CD4-positive, alpha-beta T cell treated with Interleukin-10 for 1 hour (primary cell): ENCODE measurements around the gene SKP2.

Experiments
- DNase-seq: peaks from one replicate; pipeline ENCODE4 v3.0.0-alpha.2; 2020

The SKP2 gene

GRCh38 chr5:36202521-36202961 lies 50.6 kb downstream of the SKP2 start:
- no peak for DNase-seq

DNA sequence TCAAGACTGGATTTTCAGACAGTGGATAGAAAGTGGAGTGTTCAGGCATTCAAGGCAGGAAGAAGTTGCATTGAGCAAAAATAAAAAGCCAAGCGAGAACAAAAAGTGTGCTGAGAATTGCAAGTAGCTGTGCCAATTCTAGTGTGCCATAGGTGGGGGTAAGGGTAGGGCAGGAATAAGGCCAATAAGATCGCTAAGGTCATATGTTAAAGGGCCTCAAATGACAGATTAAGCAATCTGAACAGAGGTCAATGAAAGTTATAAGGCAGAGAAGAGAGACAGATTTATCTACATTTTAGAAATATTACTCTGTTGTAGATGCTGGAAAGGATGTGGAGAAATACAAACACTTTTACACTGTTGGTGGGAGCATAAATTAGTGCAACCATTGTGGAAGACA lies 53.4 kb downstream of the SKP2 start:
- DNase-seq, result no peak

DNA sequence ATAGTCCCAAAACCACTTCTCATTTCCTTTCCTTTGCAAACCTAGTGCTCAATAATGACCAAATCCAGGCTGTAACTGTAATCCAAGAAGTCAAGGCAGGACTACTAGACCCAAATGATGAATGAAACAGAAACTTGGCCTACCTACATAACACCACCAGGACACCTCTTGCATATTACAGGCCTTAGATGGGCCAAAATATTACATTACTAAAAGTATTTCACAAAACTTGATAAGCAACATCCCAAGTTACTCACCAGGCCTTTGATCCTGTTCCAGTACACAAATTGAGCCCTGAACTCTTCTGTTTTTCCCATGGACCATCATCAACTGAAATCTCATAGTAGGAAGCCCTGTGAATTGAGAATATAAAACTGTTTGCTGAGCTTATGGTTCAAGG lies 55.0 kb downstream of the SKP2 start:
- no peak for DNase-seq

- no peak for DNase-seq
Measured at GRCh38 chr5:36208786-36209185, 56.9 kb downstream of the SKP2 start.

GRCh38 chr5:36209664-36210063 lies 57.8 kb downstream of the SKP2 start:
- DNase-seq, result no peak

DNA sequence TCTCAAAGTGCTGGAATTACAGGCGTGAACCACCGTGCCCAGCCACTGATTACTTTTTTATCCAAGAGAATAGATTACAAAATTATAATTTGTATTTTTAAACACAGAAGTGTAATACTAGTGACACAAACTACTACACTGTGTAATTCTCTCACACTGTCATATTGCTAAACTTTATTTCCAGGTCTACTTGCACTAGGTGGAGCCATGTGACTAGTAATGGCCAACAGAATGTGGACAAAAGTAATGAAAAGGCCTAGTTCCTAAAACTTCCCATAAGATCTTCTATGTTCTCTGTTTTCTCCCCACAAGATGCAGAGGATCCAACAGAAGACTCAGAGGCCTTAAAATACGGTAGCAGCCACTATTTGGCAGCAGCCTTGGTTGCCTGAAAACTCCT lies 62.5 kb downstream of the SKP2 start:
- DNase-seq, result no peak

- DNase-seq, result no peak
Measured at GRCh38 chr5:36215910-36216309, 64.0 kb downstream of the SKP2 start.

GRCh38 chr5:36217567-36217966 lies 65.7 kb downstream of the SKP2 start:
- DNase-seq, result no peak

GRCh38 chr5:36217988-36218387 lies 66.1 kb downstream of the SKP2 start:
- DNase-seq, result no peak

DNA sequence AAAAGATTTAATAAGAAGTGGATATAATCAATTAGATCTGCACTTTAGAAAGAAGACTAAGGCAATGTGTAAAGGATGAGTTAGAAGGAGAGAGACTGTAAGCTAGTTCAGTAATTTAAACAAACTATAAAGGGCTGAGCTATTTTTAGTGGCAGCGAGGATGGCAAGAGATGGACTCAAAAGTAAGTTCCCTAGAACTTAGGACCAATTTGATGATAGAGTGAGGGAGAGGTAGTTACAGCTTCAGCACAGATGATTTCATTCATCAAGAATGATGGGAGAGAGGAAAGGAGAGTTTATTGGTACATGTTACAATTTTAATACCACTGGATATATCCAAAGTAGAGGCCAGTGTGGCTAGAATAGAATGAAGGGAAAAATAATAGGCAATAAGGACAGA lies 70.7 kb downstream of the SKP2 start:
- DNase-seq, result no peak

- DNase-seq, result no peak
Measured at GRCh38 chr5:36227046-36227445, 75.1 kb downstream of the SKP2 start.

- no peak for DNase-seq
Measured at GRCh38 chr5:36228505-36228904, 76.6 kb downstream of the SKP2 start.

DNA sequence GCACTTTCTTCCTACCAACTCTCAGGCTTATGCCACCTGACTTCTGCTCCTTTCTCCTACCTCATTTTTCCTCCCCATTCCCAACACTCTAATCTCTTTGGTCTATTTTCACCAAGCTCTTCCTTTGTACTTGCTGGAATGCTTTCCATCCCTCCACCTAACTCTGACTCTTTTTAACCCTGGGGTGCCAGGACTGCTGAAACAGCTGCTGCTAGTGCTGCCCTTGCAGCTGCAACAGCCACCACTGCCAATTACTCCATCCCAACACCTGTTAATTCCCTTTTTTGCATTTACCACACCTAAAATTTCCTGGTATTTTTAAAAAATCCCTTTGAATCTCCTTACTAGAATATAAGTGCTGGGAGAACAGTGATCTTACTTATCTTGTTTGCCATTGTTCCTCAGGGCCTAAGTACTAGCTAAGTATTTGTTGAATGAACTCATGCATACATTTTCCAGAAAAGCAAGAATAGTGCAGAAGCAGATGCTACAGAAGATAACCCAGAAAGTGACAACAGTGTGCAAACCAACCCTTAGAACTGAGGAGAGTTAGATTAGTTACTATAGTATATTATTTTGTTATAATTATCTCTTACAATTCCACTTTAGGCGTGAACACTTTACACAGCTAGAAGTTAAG lies 78.4 kb downstream of the SKP2 start:
- DNase-seq, result no peak

GRCh38 chr5:36232533-36232932 lies 80.6 kb downstream of the SKP2 start:
- DNase-seq, result no peak
